Left lobe of liver (tissue), 2 donors: ENCODE data around the gene NEDD4L. TPM values are rescaled to one million over a fixed set of nuclear protein-coding genes. Genes with fewer than 3 reads are reported as not detected.

Experiments used
- ATAC-seq: fragments of 200-7000 bp; cut with Tn5 transposase; one replicate; pipeline ENCODE4 v1.9.1; 2020; ENCODE audit warnings: mild to moderate bottlenecking, moderate library complexity
- DNase-seq: peaks from one replicate; pipeline ENCODE4 v3.0.0-alpha.2; 2020; ENCODE audit warnings: low spot score
- total RNA-seq: library from RNA; stranded (reverse); gene quantifications from one replicate; pipeline ENCODE4 v1.2.1, GENCODE V29; 2021
- donor health status: DM: no; HTN: no; CAD: no; lungs with moderate emphysema.
- donor health status: DM: no; HTN: yes; CAD: no.

The NEDD4L gene
- total RNA-seq, 1 donor from 2014 or later, result 22.3 TPM

DNA sequence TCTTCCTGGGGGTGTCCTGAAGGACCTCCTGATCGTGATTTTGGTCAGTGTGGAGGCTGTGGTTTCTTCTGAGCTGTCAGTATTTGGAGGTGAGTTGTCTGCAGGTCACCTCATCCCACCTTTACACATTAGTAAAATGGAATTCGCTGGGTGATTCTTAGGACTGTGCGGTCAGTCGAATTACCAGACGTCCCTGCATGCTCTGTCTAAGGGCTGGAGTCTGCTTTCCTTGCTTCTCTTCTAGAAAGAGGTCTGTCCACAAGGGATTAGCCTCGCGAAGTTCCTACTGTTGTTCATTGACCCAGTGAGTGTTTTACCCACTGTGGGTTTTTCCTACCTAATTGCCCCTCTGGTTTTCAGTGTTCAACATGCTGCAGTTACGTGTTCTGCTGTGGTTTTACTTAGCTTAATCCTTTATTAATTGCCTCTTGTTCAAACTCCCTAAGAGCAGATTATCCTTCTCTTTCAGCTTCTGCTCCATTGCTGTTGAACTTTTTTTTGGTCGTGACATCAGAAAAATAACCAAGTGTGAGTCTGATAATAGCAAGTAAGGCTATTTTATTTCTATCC is 183.4 kb downstream of the NEDD4L start:
- ATAC-seq (no peak), DNase-seq (no peak)

DNA sequence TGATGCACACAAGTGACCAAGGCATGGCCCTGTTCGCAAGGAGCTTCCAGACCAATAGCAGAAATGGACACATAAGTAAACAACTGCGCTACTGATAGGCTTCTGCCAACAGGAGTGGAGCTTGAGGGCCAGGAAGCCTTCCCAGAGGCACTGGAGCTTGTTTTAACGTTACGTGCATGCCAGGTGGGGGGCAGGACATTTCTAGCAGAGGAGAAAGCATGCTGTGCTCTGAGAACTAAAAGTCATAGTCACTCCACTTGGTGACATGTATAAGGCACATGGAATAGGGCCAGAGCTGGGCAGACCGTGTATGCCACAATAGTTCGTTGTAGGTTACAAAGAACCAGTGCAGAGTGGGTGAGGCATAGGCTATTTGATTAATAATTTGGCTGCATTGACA is 184.2 kb downstream of the NEDD4L start:
- ATAC-seq, result no peak
- no peak for DNase-seq

DNA sequence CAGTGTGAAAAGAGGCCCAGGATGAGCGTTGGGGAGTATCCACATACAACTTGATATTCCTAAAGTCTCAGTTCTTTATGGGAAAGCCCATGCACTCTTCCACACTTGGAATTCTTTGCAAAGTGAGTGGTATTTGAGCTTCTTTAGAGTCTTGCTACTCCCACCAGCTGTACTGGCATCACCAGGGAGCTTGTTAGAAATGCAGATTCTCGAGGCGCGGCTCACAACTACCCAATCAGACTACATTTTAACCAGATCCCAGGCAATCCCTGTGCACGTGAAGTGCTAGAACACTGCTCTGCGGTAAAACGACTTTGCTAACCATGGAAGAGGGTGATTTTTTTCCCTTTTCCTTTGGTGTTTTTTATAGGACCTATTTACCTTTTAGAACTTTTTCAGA is 184.7 kb downstream of the NEDD4L start:
- ATAC-seq (no peak), DNase-seq (no peak)

DNA sequence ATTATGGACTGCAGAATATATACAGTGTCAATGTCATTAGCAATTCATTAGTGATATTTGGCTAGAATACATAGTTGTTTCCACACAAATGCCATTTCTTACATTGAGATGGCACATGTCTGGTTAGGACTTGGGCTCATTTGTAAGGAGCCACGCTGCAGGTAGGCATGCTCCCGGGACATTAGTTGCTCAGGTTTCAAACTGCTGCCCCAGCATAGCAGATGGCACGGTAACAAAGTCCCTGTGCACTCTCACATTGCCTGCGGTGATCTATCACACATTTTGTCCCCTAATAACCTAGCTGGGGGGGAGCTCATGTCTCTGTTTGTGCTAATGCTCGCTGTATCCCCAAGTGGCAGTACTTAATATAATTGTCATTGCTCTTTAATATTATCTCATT is 185.1 kb downstream of the NEDD4L start:
- ATAC-seq, result no peak
- DNase-seq, result no peak

DNA sequence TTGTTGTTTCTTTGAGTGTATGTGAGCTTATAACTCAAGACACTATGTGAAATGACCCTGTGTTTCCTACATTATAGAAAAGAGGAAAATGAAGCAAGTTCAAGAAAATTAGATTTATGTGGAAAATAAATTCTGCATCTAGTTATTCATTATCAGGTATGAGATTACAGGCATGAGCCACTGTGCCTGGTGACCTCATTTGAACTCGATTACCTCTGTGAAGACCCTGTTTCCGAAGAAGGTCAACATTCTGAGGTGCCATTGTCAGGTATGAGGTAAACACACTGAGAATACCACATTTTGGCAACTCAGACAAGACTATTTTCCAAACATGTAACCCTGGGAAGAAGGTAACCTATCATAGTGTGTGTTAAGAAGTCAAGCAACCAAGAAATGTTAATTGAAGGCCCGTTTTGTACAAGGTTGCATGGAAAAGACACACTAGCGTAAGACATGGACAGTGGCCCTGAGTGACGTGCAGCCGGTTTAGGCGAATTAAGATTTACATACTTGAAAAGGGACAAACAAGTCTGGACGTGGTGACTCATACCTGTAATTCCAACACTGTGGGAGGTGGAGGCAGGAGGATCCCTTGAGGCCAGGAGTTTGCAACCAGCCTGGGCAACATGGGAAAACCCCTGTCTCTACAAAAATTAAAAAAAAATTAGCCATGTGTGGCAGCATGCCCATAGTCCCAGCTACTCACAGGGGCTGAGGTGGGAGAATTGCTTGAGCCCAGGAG is 186.6 kb downstream of the NEDD4L start:
- ATAC-seq (no peak), DNase-seq (no peak)

DNA sequence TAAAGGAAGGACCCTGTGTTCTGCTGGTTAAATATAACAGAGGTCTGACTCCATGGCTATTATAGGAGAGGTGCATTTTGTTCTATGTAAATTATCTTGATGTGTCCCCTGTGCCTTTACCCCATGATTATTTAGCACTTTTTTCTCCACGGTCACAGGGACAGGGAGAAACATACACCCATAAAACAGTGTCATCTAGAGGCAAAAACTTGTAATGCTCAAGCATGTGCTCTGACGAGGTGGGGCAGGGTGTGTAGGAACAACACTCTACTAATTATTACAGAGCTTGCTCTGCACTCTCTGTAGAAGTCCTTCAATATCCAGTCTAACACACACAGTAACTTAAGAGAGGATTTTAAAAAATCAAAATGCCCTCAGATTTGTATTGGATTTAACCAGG is 187.9 kb downstream of the NEDD4L start:
- ATAC-seq (peak; percentile 80), DNase-seq (no peak)

DNA sequence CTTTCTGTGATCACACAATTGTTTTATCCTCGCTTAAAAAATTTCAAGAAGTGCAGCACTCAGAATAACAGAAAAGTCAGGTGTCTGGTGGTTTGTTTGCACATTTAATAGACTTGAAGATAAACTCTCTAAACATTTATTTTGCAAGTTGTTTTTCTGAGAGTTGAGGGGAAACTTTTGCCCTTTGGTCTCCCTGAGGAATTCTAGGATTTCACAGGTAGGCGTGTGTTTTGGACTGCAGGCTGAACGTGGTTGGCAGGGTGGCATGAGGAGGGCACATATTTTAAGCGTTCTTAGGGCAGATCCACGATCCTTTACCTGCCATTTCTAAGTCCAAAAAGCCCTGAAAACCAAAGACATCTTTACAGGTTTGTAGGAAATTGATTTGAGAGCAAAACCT is 188.6 kb downstream of the NEDD4L start:
- no peak for DNase-seq
- ATAC-seq, result peak; percentile 62

DNA sequence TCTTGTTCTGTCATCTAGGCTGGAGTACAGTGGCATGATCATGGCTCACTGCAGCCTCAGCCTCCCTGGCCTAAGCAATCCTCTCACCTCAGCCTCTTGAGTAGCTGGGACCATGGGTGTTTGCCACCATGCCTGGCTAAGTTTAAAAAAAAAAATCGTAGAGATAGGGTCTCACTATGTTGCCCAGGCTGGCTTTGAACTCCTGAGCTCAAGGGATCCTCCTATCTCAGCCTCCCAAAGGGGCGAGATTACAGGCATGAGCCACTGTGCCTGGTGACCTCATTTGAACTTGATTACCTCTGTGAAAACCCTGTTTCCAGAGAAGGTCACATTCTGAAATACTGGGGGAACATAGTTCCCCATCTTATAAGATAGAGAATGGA is 190.3 kb downstream of the NEDD4L start:
- DNase-seq, result no peak
- ATAC-seq, result no peak

DNA sequence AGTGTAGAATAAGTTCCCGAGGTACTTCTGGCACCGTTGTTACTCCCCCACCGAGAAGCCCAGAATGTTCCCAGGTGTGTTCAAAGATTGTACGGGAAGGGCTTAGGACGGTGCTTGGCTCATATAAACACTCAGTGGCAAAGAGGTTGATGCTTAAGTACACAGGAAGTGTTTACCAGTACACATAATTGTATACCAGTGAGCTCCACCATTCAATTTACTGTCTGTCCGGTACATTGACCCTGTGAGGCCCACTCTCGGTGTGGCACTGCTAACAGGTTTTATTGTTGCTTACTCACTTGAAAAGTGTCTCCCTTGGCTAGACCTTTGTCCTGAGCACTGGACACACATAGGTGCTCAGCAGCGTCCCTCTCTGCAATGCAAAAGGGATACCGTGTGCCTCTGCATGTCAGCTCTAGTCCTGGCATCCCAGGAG is 191.0 kb downstream of the NEDD4L start:
- DNase-seq, result no peak
- ATAC-seq, result peak; percentile 80

DNA sequence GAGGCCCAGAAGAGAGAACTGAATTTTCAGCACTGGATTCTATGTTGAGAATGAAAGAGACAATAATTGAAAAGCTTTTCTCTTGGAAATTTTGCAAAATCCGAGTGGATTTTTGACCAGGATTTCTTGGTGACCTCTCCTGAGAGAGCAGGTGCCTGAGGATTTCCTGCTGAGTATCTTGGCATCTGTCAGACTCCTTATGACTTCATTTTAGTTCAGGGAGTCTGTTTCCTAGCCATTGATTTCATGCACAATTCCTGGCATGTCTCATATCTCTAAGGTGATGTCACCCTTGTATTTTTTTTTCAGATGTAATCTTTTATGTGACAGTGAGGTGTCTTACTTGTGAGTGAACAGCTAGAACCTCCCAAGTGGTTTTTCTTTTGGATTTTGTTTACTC is 195.9 kb downstream of the NEDD4L start:
- DNase-seq (no peak), ATAC-seq (no peak)

DNA sequence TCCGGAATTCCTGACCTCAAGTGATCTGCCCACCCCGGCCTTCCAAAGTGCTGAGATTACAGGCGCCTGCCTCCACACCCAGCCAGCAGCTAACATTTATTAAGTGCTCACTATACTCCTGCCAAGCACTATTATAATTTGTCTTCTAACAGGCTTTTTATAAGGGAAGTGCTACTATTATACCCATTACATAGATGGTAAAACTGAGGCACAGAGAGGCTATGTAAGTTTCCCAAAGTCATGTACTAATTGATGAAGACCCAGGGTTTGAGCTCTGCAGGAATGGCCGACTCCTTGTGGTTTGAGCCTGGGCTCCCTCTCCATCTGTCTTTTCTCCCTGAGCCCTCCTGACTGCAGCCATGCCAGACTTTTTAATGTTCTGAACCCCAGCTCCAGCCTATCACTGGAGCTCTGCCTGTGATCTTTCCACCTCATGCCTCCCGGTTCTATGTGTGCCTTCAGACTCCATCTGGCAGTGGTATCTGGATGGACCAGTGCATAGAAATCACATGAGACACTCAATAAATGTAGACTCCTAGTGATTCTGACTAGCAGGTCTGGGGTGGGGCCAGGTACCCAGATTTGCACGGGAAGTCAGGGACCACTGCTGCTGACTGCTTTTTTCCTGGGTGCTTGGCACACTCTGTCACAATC is 197.1 kb downstream of the NEDD4L start:
- DNase-seq, result no peak
- no peak for ATAC-seq

DNA sequence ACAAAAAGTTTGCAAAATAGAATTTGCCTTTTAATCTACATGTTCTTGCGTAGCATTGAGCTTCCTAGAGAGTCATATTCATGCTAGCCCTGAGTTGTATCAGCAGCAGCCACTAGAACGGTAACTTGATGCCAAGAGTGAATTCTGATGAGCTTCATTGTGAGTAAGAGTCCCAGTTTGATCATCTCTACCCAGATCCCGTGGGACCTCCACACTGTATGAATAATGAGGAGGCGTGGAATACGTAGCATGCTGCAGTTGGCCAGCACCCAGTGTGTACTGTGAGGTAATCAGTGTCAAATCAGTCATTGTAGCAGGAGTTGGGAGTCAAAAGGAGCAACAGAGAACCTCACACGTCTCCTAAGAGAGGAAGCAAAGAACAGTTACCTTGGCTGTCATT is 197.9 kb downstream of the NEDD4L start:
- no peak for DNase-seq

DNA sequence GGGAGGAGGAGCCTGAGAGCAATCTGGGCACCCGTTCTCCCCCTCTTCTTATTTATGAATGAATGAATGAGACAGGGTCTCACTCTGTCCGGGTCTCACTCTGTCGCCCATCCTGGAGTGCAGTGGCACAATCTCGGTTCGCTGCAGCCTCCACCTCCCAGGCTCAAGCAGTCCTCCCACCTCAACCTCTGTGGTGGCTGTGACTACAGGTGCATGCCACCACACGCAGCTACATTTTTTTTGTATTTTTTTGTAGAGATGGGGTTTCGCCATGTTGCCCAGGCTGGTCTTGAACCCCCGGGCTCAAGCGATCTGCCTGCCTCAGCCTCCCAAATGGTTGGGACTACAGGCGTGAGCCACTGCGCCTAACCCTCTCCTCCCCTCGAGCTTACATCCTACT is 198.4 kb downstream of the NEDD4L start:
- DNase-seq, result no peak
- ATAC-seq, result no peak

More for the DNA sequence above, 197.9 kb downstream of the NEDD4L start:
- no peak for ATAC-seq

DNA sequence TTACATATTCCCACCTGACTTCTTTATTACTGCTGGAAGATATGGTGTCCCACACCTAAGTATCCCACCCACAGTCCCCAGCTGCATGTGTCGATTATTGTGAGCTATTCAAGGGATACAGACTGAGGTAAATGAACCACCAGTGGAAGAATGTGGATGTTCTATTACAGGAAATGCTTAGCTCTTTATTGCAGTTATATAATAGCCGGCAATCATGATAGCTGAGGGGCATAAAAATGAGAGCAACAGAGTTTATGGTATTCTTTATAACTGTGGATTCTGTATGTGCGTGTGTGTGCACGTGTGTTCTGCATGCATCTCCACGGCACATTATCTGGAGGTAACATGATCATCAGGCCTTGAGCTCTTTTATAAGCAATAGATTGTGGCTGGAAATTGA is 198.9 kb downstream of the NEDD4L start:
- no peak for DNase-seq
- ATAC-seq, result no peak

DNA sequence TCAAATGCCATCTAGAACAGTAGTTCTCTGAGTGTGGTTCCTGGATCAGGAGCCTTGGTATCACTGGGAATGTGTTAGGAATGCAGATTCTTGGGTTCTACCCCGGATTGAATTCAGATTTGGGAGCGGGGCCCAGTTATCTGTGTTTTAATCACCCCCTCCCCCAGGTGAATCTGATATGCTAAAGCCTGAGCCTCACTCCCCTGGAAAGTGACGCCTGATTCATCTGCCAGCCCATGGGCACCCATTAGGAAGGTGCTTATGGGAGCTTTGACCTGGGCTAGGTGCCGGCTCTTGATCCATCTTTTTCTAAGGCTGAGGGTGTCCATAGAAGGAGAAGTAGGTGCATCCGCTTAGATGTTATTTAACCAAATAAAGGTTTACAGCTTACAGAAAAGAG is 199.4 kb downstream of the NEDD4L start:
- ATAC-seq (no peak), DNase-seq (no peak)

DNA sequence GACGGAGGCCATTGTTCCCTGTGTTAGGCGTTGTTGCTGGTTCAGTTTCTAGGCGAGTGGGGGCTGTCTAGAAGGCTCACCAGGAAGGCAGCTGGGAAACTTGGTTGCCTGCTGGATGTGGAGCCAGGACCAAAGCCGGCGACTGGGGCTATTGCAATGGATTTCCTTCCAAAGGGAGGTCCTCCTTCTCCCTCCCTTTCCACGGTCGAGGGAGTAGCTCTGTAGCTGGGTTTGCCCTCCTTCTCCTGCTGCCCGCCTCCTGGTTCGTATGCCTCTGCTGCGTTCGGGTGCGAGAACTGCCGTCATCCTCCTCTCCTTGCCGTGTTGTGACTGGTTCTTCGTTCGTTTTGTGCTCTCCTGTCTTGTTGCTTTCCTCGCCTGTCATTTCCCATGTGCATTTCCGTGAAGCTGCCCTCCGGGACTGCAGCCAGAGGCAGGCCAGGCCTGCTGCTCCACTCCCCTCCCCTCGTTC is 203.4 kb downstream of the NEDD4L start:
- ATAC-seq (peak; percentile 24), DNase-seq (no peak)

DNA sequence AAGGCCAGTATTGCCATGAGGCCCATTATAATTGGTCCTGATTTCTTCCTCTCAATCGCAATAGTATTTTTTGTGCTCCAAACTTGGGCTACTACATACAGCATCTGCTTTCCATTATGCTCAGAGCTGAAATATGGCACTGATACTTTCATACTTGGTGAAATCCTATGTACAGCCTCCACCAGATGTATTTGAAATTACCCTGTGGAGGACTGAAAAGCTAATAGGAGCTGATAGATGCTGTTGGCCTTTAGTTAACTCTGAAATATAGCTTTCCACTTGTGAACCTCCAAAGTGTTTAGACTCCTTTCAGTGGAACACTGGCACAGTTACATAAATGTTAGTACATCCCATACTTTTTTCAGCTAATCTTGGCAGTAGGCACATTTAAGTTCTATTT is 205.7 kb downstream of the NEDD4L start:
- ATAC-seq (no peak), DNase-seq (no peak)

DNA sequence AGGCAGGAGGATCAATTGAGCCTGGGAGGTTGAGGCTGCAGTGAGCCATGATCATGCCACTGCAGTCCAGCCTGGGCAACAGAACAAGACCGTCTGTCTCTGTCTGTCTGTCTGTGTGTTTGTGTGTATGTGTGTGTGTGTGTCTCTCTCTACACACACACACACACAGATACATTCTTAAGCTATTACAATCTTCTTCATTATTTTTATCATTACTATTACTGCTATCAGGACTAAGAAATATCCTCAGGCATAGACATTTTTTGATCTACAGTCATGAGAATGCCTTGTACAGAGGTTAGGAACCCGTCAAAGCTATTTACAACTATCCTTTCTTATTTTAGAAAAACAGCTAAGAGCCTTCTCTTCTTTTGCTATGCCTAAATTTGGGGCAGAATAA is 207.4 kb downstream of the NEDD4L start:
- no peak for DNase-seq
- no peak for ATAC-seq

DNA sequence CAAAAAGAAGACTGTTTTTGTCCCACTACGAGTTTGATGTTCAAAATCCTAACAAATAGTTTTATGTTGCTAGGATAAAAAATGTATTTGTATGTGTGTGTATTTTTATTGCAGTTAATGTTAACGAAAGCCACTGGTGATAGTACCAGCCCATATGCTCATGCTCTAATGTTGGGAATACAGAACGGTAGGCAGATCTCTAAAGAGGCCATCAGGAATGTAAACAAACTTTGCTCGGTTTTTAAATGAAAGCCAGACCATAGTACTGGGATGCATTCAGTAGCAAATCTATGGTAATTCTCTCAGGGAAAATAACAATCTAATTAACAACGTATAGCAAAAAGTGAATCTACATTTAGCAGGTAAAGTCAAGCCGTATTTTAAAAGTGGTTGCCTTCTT is 208.1 kb downstream of the NEDD4L start:
- ATAC-seq (no peak), DNase-seq (no peak)

DNA sequence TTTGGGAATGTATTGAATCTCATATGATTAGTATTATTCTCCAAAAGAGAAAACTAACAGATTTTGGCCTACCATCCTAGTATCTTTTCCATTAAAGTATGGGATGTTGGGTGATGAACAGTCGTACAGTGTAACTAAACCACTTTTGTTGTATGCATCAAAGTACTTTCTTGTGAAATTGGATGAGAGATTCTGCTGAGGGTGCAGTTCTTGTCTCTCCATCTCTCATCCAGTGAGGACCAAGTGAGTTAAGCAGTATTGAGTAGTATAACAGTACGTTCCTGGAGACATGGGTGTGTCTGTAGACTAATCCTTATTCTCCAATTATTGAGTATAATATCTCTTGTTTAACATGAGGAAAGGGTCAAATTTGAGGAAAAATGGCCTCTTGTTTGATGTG is 209.3 kb downstream of the NEDD4L start:
- ATAC-seq (no peak), DNase-seq (no peak)

DNA sequence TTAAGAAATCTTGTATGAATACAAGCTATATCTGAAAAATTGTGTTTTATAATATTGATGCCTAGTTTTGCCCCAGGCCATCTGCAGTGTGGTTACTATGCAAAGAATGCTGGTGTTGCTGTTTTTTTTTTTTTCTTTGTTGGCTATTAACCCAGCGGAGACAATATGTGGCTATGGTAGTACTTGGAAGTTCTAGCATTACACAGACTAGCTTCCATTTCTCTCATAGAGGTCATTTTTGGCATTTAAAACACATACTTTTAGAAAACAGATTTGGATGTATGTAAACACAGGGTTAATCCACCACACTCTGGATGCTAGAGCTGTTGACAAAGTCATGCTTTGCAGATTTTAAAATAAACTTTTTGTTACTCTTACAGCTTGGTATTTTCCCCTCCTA is 209.8 kb downstream of the NEDD4L start:
- ATAC-seq (no peak), DNase-seq (no peak)

DNA sequence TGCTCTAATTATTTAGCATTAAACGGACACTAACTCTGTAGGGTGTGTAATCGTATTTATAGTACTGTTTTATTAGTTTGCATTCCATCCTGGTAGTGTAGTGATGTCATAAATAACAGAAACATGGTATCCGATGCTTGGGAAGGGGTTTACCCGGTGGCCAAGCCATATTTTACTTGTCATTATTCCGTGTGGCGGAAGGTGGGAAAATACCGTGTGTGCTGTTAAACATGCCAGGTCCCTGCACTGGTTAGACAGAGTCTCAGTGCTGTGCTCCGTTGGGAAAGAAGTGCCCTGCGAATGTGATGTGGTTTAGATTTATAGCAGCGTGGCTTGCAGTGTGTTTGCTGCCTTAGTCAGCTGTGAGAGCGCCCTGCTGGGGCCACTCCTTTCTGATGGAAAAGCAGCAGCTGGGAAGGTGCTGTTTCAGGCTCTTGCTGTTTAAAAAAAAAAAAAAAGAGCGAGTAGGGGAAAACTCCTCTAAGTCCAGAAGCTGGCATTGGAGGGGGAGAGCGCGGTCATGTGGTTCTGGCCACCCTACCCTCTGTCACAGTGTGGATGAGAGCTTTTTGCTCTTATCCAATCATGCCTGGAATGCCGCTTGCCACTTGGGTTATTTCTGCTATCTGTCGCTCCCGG is 211.0 kb downstream of the NEDD4L start:
- DNase-seq (no peak), ATAC-seq (no peak)
